Cerebellar nuclear complex (tissue), 1 donor: Measurements from ENCODE around the gene ARMC7.
A peak's percentile ranks its signal among the peaks of the same experiment; 100 is the strongest.
"Not testable (repeated sequence)": the region's sequence is repeated elsewhere in the genome, so short reads cannot be mapped to it uniquely, and the experiment has no call there.

Experiments
- DNase-seq, 2 experiments: peaks; one replicate each; lab custom pipeline; 2025; lab: John Stamatoyannopoulos, UW

ARMC7 gene

GRCh38 chr17:75109407-75110233 is at the start of gene ARMC7:
Gene ARMC7 (plus strand): TSS chr17:75109969. CDS start chr17:75110289, 320 bp downstream.
- peak in 1 of 2 experiments; percentile 56 for DNase-seq

- DNase-seq = no peak
These were observed 49.2 kb upstream of the ARMC7 start for GRCh38 chr17:75060434-75061054.

GRCh38 chr17:75061055-75061438 is 48.7 kb upstream of the ARMC7 start:
- DNase-seq = no peak

GRCh38 chr17:75061618-75062017 is 48.2 kb upstream of the ARMC7 start:
- no peak for DNase-seq

- no peak for DNase-seq
These were observed 46.6 kb upstream of the ARMC7 start for GRCh38 chr17:75063201-75063600.

GRCh38 chr17:75063626-75064025 is 46.1 kb upstream of the ARMC7 start:
- DNase-seq = no peak

- no peak for DNase-seq
These were observed 45.7 kb upstream of the ARMC7 start for GRCh38 chr17:75064040-75064439.

- DNase-seq = no peak
These were observed 45.3 kb upstream of the ARMC7 start for GRCh38 chr17:75064460-75064859.

- no peak for DNase-seq
These were observed 44.8 kb upstream of the ARMC7 start for GRCh38 chr17:75064867-75065561.

GRCh38 chr17:75065562-75066151 is 44.1 kb upstream of the ARMC7 start:
- no peak for DNase-seq

- DNase-seq = no peak
These were observed 41.9 kb upstream of the ARMC7 start for GRCh38 chr17:75067856-75068255.

- DNase-seq = no peak
These were observed 41.0 kb upstream of the ARMC7 start for GRCh38 chr17:75068750-75069149.

- DNase-seq = no peak
These were observed 40.0 kb upstream of the ARMC7 start for GRCh38 chr17:75069783-75070182.

- not testable (repeated sequence) for DNase-seq
These were observed 38.1 kb upstream of the ARMC7 start for GRCh38 chr17:75071478-75072271.

- DNase-seq = not testable (repeated sequence)
These were observed 36.9 kb upstream of the ARMC7 start for GRCh38 chr17:75072909-75073308.

- no peak for DNase-seq
These were observed 36.1 kb upstream of the ARMC7 start for GRCh38 chr17:75073618-75074047.

GRCh38 chr17:75074532-75074931 is 35.2 kb upstream of the ARMC7 start:
- no peak for DNase-seq

GRCh38 chr17:75075597-75076336 is 34.0 kb upstream of the ARMC7 start:
- no peak for DNase-seq

- DNase-seq = no peak
These were observed 32.7 kb upstream of the ARMC7 start for GRCh38 chr17:75077072-75077495.

GRCh38 chr17:75077496-75078283 is 32.1 kb upstream of the ARMC7 start:
- DNase-seq = no peak
